NCI-H510A treated with DMSO at 0.1 percent for 48 hours (cell line): ENCODE results near the gene ACKR1.

ENCODE experiments used
- DNase-seq: peaks from one replicate; lab custom pipeline; 2025; lab: John Stamatoyannopoulos, UW

Gene ACKR1

DNA sequence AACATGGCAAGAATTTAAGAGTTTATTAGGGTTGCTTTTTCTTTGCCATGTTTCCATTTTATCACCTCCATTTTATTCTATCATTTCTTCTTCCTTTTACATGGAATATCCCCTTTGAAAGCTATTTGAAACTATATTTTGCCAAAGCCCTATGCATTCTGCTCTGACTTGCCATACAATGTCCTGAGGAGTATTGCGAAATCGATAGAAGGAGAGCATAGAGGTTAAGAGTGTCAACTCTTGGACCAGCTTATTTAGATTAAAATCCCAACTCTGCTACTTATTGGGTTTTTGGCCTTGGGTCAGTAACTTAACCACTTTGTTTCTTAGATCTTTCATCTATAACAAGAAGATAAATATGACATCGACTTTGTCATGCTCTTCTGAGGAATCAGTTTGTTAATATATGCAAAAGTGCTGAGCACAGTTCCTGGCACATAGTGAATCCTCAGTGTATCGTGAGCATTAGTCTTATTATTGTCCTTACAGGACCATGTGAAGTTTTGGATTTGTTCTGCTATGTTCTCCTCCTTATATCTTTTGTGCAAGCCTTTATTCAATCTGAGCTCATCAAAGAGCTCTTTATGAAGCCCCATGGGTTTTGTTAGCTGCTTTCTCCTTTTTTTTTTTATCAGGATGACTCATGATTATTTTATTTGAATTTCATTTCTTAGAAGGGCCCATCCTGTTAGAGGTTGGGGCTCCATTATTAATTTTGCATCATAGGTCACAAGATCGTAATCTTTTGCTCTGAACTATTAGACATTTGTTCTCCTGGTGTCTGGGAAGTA lies 17.6 kb downstream of the ACKR1 start:
- no peak for DNase-seq

DNA sequence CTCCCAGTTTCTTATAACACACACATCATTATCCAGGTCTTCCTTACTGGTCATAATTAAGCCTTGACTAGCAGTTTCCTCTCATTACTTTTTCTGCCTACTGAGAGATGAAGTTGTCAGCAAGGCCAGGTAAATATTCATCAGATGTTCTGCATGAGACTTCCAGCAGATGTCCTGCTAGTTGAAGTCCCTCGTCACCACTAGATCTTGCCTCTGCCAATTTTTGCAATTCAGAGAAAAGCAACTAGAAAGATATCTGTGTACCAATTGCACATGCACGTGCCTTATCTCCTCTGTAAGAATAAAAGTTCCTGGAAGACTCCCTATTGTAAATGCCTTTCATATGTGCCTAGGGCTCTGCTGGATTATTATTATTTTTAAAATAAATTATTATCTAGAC lies 18.3 kb downstream of the ACKR1 start:
- no peak for DNase-seq

DNA sequence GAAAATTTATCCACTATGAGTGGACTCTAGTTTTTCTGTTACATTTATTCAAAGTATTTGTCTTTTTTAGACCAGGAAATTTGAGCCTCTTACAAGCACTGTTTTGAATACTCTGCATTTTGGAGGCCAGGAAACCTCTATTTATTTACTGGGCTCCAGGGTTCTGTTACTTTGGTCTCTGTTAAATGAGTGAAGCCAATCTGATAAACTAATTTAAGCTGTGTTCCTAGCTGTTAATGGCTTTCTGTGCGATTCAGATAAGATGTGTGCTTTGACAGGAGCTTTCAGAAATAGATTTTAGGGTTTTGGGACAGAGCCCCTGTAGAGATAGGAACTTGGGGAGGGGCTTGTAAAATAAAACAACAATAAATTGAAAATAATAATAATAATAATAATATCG lies 23.9 kb downstream of the ACKR1 start:
- no peak for DNase-seq

DNA sequence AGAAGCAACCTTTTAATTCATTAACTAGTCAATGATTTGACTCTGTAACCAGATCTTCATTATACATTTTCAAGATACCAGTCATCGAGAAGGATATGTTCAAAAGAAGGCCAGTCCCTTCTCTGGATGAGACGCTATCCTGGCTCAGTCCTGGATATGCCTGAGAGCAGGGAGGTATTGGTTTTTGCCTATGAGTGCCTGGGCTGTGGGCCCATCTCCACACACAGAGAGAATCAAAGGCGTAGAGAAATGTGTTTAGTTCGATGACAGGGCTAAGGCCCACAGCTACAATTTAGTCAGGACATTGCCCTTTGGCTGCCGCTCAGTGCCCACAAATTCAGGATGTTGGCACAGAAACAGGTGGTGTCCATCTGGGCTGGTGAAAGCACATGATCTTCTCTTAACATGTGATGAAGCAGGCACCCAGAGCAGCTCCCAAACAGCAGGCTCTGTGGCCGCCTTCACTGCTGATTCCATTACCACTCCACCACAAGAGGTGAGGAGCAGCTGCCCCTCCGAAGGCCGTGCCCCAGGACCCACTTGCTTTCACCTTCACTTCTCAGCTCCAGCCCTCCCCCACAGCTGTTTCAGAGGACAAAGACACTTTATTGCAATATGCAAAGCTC lies 24.7 kb downstream of the ACKR1 start:
- DNase-seq = no peak

DNA sequence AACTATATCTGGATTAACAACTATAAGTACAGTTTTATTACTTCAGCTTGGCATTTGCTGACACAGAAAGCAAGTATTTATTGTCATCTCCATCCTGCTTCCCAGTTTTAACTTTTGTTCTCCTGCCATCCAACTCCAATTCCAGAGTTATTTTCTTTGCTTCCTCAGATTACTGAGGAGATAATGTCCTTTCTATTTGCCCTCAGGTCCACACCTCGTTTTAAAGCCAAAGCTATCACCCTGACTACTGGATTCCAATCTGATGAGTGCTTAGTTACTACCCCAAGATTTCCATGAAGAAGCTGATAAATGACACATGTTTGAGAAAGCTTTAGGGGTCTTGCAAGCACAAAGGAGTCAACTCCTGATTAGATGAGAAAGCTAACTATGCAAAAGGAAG lies 25.2 kb downstream of the ACKR1 start:
- DNase-seq = no peak

DNA sequence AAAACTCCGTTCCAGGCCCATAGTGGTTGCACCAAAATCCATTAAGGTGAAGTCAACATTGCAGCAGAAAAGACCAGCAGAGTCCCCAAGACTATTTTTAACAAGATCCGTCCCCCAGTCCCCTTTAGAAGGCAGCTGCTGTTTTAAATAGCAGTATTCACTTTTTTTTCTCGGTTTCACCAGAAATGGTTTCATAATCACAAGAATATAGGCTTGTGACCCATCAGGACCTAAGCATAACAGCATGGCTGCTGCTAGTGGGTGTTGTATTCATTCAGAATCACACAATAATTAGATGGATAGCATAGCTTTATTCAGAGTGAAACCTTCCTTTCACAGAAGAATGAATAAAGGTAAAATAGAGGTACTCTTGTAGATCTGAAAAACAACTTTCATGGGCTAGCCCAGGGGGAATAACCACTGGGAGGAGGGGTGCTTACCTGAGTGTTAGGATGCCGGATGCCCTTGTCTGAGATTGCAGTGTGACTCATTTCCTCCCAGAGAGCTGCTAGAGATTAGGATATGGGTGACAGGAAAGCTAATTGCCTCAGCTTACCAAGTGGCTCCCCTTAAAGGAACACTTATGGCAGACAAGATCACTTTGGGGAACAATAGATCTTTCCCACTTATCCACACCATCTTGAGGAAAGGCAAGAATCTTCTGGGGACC lies 35.0 kb downstream of the ACKR1 start:
- DNase-seq = no peak

DNA sequence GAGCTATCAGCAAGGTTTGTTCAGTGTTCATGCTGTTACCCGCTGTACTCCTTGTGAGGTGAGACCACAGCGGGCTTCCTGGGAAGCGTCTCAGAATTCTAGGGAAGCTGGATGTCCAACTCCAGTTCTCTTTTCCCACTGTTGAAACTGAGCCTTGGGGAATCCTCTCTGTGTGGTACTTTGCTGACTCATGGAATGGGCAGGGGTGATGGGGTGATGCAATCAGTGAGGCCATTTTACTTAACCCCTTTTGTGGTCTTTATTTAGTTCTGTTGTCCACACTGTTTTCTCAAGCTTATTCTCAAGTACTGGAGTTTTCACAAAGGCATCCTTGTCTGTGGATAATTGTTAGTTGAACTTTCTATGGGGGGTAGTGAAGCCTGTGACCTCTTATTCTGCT lies 42.6 kb downstream of the ACKR1 start:
- DNase-seq = no peak

DNA sequence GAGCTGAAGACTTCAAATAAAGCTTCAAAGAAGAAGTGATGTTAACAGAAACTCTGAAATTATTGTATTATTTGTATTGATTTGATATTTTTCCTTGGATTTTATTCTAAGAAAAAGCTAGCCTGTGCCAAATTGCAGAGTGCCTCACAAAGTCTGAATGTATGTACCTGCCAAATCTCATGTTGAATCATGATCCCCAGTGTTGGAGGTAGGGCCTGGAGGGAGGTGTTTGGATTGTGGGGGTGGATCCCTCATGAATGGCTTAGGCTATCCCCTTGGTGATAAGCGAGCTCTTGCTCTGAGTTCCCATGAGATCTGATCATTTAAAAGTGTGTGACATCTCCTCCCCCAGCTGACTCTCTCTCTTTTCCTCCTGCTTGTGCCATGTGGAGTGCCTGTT lies 43.6 kb downstream of the ACKR1 start:
- DNase-seq = no peak

DNA sequence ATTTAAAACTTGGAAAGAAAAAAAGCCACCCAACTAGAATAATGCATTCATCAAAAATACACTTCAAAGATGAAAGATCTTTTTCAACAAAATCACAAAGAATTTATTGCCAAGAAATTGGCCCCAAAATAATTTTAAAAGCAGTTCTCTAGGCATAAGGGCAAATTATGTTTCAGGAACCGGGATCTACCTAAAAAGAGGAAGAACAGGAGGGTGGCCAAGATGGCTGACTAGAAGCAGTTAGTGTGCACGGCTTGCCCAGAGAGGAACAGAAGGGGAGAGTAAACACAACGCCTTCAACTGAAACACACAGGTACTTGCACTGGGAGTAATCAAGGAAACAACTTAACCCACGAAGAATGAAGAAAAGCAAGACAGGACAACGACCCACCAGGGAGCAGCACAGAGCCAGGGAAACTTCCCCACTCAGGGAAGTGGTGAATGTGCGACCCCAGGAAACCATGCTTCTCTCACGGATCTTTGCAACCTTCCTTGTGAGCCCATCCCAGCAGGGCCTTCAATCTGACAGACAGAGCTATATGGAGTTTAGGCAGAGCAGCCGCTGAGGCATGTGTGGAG lies 46.1 kb downstream of the ACKR1 start:
- DNase-seq = no peak
